Prostate gland (tissue), 2 donors: Measurements from ENCODE around the gene GALNT2.

Source experiments
- CTCF ChIP-seq, 4 experiments: fragments of 200-600 bp in 2 of 4; fragments of 450-650 bp in 2 of 4; sonication (generic) in 2 of 4; IDR thresholded peaks; 1 replicate in 3 of 4; 2 replicates in 1 of 4; pipeline ENCODE4 v1.5.1; 2016 to 2019; ENCODE audit warnings: antibody characterized with exemption in 4 of 4, mild to moderate bottlenecking in 2 of 4, moderate library complexity in 2 of 4
- POLR2A ChIP-seq: fragments of 450-650 bp; IDR thresholded peaks from one replicate; pipeline ENCODE4 v1.6.1; 2016; ENCODE audit warnings: antibody characterized with exemption, mild to moderate bottlenecking

DNA sequence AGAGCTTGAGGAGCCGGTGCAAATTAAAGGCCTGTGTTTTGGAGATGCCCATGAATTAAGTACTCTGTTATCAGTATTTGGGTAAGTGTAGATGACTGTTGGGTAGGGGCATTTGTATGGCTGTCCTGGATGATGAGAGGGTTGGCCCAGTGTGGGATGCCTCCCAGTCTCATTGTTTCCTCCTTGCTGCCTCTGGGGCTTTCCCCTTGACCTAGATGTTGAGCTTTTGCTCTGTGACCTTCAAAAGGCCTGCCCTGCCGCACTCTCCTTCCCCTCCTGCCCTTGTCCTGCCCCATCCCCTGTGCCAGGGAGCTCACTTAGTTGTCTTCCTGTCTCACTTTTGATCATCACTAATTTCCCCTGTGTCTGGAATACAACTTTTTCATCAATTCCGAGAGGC, 10.0 kb downstream of the GALNT2 start:
- TF ChIP-seq CTCF (IDR thresholded peaks at IDR 0.05) (no peak), POLR2A (no peak)
